GM23248 (cell line): ENCODE data around the gene PSD.

Experiments
- EZH2 ChIP-seq: fragments of 200-600 bp; sonication (generic); IDR thresholded peaks from 2 replicates; pipeline ENCODE4 v1.6.1; 2018; ENCODE audit warnings: antibody characterized with exemption, mild to moderate bottlenecking; ENCODE audit not compliant: insufficient read depth, poor library complexity, severe bottlenecking
- EZH2phosphoT487 ChIP-seq: fragments of 200-600 bp; sonication (generic); IDR thresholded peaks from 2 replicates; pipeline ENCODE4 v1.6.1; 2018; ENCODE audit warnings: antibody characterized with exemption, moderate library complexity, mild to moderate bottlenecking, low read depth; ENCODE audit not compliant: insufficient read depth

GRCh38 chr10:102395400-102396316 is 22.9 kb downstream of the PSD start, which contains the start of gene NFKB2:
- TF ChIP-seq EZH2 (no peak), EZH2phosphoT487 (no peak)
